ENCODE measurements around the gene CAPNS2.

GRCh38 chr16:55542459-55543082 is 23.9 kb upstream of the CAPNS2 start:
- no peak for TF ChIP-seq CTCF (IDR thresholded peaks at IDR 0.05; ENCODE audit: insufficient read depth, low read length, poor library complexity, severe bottlenecking)
- TF ChIP-seq EZH2phosphoT487 (conservative IDR thresholded peaks at IDR 0.05; ENCODE audit: low read length) = no peak
